ENCODE data around the gene SLC1A2. TPM values are rescaled to one million over a fixed set of nuclear protein-coding genes. Genes with fewer than 3 reads are reported as not detected.
A peak's percentile ranks its signal among the peaks of the same experiment; 100 is the strongest.

Gene SLC1A2
- total RNA-seq, 2 experiments from 2014 or later: not detected

GRCh38 chr11:35349897-35350296 lies 69.5 kb downstream of the SLC1A2 start:
- POLR2A ChIA-PET: no interaction called here

GRCh38 chr11:35348898-35349687 lies 70.3 kb downstream of the SLC1A2 start:
- POLR2A ChIA-PET: no interaction called here
- Mint-ChIP-seq H3K27ac (peak overlapping the region; percentile 67), H3K4me3 (no peak overlapping the region), H3K27me3 (no peaks in the 10 kb centered on the region), H3K36me3 (ENCODE audit: low read depth) (no peaks in the 10 kb centered on the region), H3K4me1 (peaks cover 34% of the 10 kb centered on the region), H3K9me3 (peaks cover 4% of the 10 kb centered on the region)
- CTCF ChIA-PET: interaction anchor here (0.5 to 1.1 kb wide), 4 partner anchors 17 to 166 kb away, joined by 3 to 5 read pairs (median 4); no protein-coding TSS in a partner anchor
- DNase-seq: no peak

More at GRCh38 chr11:35349897-35350296, 69.5 kb downstream of the SLC1A2 start:
- Mint-ChIP-seq H3K27me3 (no peaks in the 10 kb centered on the region), H3K4me1 (peaks cover 29% of the 10 kb centered on the region), H3K9me3 (peaks cover 4% of the 10 kb centered on the region), H3K4me3 (no peak overlapping the region), H3K36me3 (ENCODE audit: low read depth) (no peaks in the 10 kb centered on the region), H3K27ac (no peak overlapping the region)
- CTCF ChIA-PET: interaction anchor here (0.6 to 1.1 kb wide), 3 partner anchors 16 to 109 kb away, joined by 3 to 5 read pairs (median 3); no protein-coding TSS in a partner anchor
- no peak for DNase-seq

GRCh38 chr11:35347921-35348331 lies 71.4 kb downstream of the SLC1A2 start:
- H3K27me3 Mint-ChIP-seq: no peaks in the 10 kb centered on the region
- H3K4me3 Mint-ChIP-seq: no peak overlapping the region
- POLR2A ChIA-PET: no interaction called here
- no peak overlapping the region for H3K27ac Mint-ChIP-seq
- H3K9me3 Mint-ChIP-seq: peaks cover 6% of the 10 kb centered on the region
- peaks cover 45% of the 10 kb centered on the region for H3K4me1 Mint-ChIP-seq
- DNase-seq: no peak
- CTCF ChIA-PET: no interaction called here
- H3K36me3 Mint-ChIP-seq (ENCODE audit: low read depth): no peaks in the 10 kb centered on the region

GRCh38 chr11:35347173-35347878 lies 72.0 kb downstream of the SLC1A2 start:
- H3K9me3 Mint-ChIP-seq: peaks cover 6% of the 10 kb centered on the region
- no peaks in the 10 kb centered on the region for H3K27me3 Mint-ChIP-seq
- H3K36me3 Mint-ChIP-seq (ENCODE audit: low read depth): no peaks in the 10 kb centered on the region
- no peak overlapping the region for H3K27ac Mint-ChIP-seq
- ChIA-PET POLR2A (no interaction called here), CTCF (interaction anchor here (0.6 to 1.3 kb wide), 2 partner anchors 19 to 412 kb away, joined by 3 read pairs; no protein-coding TSS in a partner anchor)
- DNase-seq: no peak
- H3K4me3 Mint-ChIP-seq: no peak overlapping the region
- peaks cover 51% of the 10 kb centered on the region for H3K4me1 Mint-ChIP-seq

GRCh38 chr11:35346472-35347156 lies 72.7 kb downstream of the SLC1A2 start:
- no peak overlapping the region for H3K27ac Mint-ChIP-seq

GRCh38 chr11:35344681-35345574 lies 74.4 kb downstream of the SLC1A2 start:
- H3K4me3 Mint-ChIP-seq: no peak overlapping the region
- DNase-seq: no peak
- CTCF ChIA-PET: interaction anchor here (1.1 to 1.7 kb wide), 2 partner anchors 15 to 16 kb away, joined by 4 to 6 read pairs; no protein-coding TSS in a partner anchor
- H3K27me3 Mint-ChIP-seq: no peaks in the 10 kb centered on the region
- no peak overlapping the region for H3K27ac Mint-ChIP-seq
- H3K4me1 Mint-ChIP-seq: peaks cover 52% of the 10 kb centered on the region
- no peaks in the 10 kb centered on the region for H3K36me3 Mint-ChIP-seq (ENCODE audit: low read depth)
- H3K9me3 Mint-ChIP-seq: peaks cover 6% of the 10 kb centered on the region
- POLR2A ChIA-PET: no interaction called here

More at GRCh38 chr11:35346472-35347156, 72.7 kb downstream of the SLC1A2 start:
- Mint-ChIP-seq H3K4me1 (peaks cover 55% of the 10 kb centered on the region), H3K9me3 (peaks cover 6% of the 10 kb centered on the region), H3K4me3 (no peak overlapping the region), H3K36me3 (ENCODE audit: low read depth) (no peaks in the 10 kb centered on the region), H3K27me3 (no peaks in the 10 kb centered on the region)
- ChIA-PET CTCF (interaction anchor here (0.6 to 1.7 kb wide), 3 partner anchors 15 to 412 kb away, joined by 3 to 6 read pairs (median 3); no protein-coding TSS in a partner anchor), POLR2A (no interaction called here)
- no peak for DNase-seq

- Mint-ChIP-seq H3K9me3 (peaks cover 6% of the 10 kb centered on the region), H3K27me3 (no peaks in the 10 kb centered on the region), H3K4me1 (peaks cover 36% of the 10 kb centered on the region), H3K27ac (peak overlapping the region; percentile 78), H3K4me3 (no peak overlapping the region), H3K36me3 (ENCODE audit: low read depth) (peaks cover 1% of the 10 kb centered on the region)
- ChIA-PET CTCF (no interaction called here), POLR2A (no interaction called here)
- DNase-seq: peak; percentile 58
Observed at GRCh38 chr11:35343033-35343598, 76.2 kb downstream of the SLC1A2 start.

- ChIA-PET CTCF (no interaction called here), POLR2A (no interaction called here)
- no peak for DNase-seq
- Mint-ChIP-seq H3K9me3 (peaks cover 11% of the 10 kb centered on the region), H3K27me3 (no peaks in the 10 kb centered on the region), H3K27ac (no peak overlapping the region), H3K4me3 (no peak overlapping the region), H3K36me3 (ENCODE audit: low read depth) (peaks cover 3% of the 10 kb centered on the region), H3K4me1 (peaks cover 35% of the 10 kb centered on the region)
Observed at GRCh38 chr11:35340715-35341114, 78.6 kb downstream of the SLC1A2 start.

GRCh38 chr11:35340071-35340470 lies 79.3 kb downstream of the SLC1A2 start:
- peaks cover 7% of the 10 kb centered on the region for H3K9me3 Mint-ChIP-seq
- ChIA-PET POLR2A (no interaction called here), CTCF (interaction anchor here (1.0 kb wide), 1 partner anchor 344 kb away, joined by 3 read pairs; no protein-coding TSS in a partner anchor)
- H3K4me1 Mint-ChIP-seq: peaks cover 30% of the 10 kb centered on the region
- no peak overlapping the region for H3K4me3 Mint-ChIP-seq
- H3K27me3 Mint-ChIP-seq: no peaks in the 10 kb centered on the region
- no peak for DNase-seq
- H3K27ac Mint-ChIP-seq: no peak overlapping the region
- peaks cover 6% of the 10 kb centered on the region for H3K36me3 Mint-ChIP-seq (ENCODE audit: low read depth)

GRCh38 chr11:35338921-35339320 lies 80.4 kb downstream of the SLC1A2 start:
- POLR2A ChIA-PET: no interaction called here

GRCh38 chr11:35337914-35338305 lies 81.4 kb downstream of the SLC1A2 start:
- ChIA-PET POLR2A (no interaction called here), CTCF (interaction anchor here (1.2 to 1.7 kb wide), 4 partner anchors 8 to 433 kb away, joined by 3 to 6 read pairs (median 3); no protein-coding TSS in a partner anchor)
- H3K4me1 Mint-ChIP-seq: peaks cover 15% of the 10 kb centered on the region
- peaks cover 13% of the 10 kb centered on the region for H3K36me3 Mint-ChIP-seq (ENCODE audit: low read depth)
- peaks cover 10% of the 10 kb centered on the region for H3K9me3 Mint-ChIP-seq
- no peak overlapping the region for H3K4me3 Mint-ChIP-seq
- DNase-seq: no peak
- H3K27me3 Mint-ChIP-seq: no peaks in the 10 kb centered on the region
- no peak overlapping the region for H3K27ac Mint-ChIP-seq

More at GRCh38 chr11:35338921-35339320, 80.4 kb downstream of the SLC1A2 start:
- Mint-ChIP-seq H3K36me3 (ENCODE audit: low read depth) (peaks cover 13% of the 10 kb centered on the region), H3K27me3 (no peaks in the 10 kb centered on the region), H3K9me3 (peaks cover 11% of the 10 kb centered on the region), H3K4me1 (peaks cover 24% of the 10 kb centered on the region), H3K27ac (no peak overlapping the region), H3K4me3 (no peak overlapping the region)
- CTCF ChIA-PET: interaction anchor here (0.5 to 1.4 kb wide), 5 partner anchors 9 to 125 kb away, joined by 3 to 6 read pairs (median 3); no protein-coding TSS in a partner anchor
- no peak for DNase-seq
